G401.6 (cell line): Measurements from ENCODE around the gene DBNDD2.

Source experiments
- FAIRE-seq: peaks from 2 replicates; lab custom pipeline; 2012; peaks lifted over from hg19 to GRCh38; lab: Jason Lieb, UNC

The DBNDD2 gene

DNA sequence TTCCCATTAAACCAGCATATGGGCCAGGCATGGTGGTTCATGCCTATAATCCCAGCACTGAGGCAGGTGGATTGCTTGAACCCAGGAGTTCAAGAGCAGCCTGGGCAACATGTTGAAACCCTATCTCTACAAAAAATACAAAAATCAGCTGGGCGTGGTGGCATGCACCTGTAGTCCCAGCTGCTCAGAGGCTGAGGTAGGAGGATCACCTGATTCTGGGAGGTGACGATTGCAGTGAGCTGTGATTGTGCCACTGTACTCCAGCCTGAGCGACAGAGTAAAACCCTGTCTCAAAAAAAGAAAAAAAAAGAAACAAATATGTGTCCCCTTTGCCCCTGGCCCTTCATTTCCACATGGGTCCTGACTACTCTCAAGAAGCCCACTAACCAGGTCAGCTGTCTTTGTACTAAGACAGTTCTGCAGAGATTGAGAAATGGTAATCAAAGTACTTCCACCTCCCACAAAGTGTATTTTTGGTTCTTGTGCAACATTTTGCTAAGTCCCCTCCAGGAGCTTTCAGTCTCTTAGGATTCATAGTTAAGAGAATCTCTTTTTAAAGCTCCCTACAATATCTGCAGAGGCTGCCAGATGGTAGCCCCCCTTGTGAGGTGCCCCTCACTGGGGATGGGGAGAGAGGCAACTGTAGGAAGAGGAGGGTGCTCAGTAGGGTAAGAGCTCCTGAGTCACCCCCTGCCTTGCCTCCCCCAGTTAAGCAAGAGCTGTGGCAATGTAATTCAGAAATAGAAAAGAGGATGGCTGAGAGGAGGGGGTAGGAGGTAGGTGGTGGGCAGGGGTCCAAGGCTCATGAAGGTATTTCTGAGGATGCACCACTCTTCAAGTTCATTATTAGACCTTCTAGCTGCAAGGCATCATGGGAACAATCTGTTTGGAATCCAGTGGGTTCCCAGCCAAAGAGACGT lies 44.9 kb downstream of the DBNDD2 start:
- FAIRE-seq, result no peak

DNA sequence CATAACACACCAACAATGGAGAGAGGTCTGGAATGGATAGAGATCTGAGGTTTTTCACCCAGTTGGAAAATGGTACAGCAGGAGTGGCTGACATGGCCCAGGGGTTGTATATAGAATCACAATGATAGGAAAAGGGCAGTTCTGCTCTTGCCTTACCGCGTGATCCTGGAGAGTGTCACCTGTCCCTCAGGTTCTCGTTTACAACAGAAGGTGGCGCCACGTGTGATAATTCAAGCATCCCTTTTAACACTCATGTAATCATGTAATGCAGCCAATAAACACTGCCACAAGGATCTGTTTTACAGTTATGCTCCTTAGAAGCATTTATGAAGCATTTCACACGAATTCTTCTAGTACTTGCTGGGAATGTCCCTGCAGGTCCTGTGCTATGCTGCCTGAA lies 48.5 kb downstream of the DBNDD2 start:
- no peak for FAIRE-seq

DNA sequence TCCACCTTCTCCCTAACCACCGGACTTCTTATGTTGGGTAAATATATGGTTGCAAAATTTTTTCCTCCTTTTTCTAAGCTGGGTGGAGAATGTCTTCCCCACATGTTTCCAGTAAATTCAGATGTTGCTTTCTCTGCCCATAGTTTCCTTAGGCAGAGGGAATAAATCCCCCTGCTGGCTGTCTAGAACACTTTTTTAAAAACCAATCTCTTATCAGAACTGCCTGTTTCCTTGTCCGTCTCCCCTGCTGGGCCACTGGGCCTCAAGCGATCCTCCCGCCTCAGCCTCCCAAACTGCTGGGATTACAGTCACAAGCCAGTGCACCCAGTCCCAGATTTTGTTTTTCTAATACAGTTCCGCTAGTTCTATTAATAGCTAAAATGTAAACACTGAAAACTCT lies 51.5 kb downstream of the DBNDD2 start:
- no peak for FAIRE-seq
